Stimulated activated naive CD8-positive, alpha-beta T cell treated with anti-CD3 and anti-CD28 coated beads, Interleukin-15, Interleukin-2, amounts not matched to agents 100 U/mL and 50 U/mL, for 24 hours (primary cell): ENCODE data around the gene FBXL13.
"Not testable (repeated sequence)": the region's sequence is repeated elsewhere in the genome, so short reads cannot be mapped to it uniquely, and the experiment has no call there.

ENCODE experiments used
- ATAC-seq: fragments of 150-1000 bp; cut with Tn5 transposase; one replicate; pipeline ENCODE4 v1.10.0; 2021
- DNase-seq: peaks from one replicate; pipeline ENCODE4 v3.0.0; 2021

Gene FBXL13

DNA sequence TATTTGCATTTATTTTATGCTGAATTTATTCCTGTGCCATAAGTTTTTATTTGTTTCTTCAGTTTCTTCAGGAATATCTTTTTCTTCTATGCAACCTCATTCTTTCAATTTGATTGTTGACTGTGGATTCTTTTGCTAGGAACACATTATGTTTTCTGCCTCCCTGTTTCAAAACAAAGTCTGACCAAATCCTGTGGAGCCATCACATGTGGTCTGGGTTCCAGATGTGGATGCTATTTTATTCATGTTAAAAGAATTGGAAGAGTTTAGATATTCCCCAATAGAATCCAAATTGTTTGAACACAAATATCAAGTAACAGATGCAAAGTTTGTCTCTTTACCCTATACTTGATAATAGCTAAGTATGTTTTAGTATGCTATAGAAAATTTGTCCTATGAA is 218.6 kb downstream of the FBXL13 start:
- ATAC-seq, result no peak
- no peak for DNase-seq

DNA sequence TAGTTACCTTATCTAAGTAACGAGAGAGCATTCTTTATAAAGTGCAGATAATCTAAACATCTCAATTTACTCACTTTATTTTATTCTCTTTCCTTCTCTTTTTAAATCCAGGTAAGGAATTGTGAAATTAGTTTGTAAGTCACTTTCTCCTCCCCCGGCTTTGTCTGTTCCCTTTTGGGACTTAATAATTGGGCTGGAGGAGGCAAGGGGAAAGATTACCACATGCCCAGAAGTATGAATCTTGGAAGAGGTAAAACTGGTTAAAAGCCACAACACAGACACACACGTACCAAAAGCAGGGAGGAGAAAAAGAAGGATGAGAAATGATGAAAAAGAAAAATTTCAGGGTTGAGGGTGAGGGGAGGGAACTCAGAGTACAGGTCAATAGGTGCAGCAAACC is 225.1 kb downstream of the FBXL13 start:
- DNase-seq (no peak), ATAC-seq (no peak)

GRCh38 chr7:102849079-102849478 is 225.5 kb downstream of the FBXL13 start:
- no peak for DNase-seq
- ATAC-seq, result no peak

DNA sequence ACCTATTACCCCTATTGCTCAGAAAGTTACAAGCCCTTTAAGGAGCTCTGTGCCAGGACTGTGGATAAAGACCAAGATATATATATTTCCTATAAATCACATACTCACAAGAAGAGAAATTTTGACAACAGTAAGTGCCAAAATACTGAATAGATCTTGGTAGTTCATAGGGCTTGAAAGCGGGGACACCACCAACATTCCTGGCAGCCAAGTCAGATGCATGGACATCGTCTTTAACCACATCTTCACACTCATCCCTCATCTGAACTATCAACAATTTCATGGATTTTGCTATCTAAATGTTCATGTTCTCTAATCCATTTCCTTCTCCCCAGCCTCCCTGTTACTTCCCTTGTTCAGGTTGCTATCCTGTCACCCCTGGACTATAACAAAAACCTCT is 229.2 kb downstream of the FBXL13 start:
- DNase-seq (no peak), ATAC-seq (no peak)

- no peak for ATAC-seq
- no peak for DNase-seq
Measured at GRCh38 chr7:102843850-102844249, 230.7 kb downstream of the FBXL13 start.

DNA sequence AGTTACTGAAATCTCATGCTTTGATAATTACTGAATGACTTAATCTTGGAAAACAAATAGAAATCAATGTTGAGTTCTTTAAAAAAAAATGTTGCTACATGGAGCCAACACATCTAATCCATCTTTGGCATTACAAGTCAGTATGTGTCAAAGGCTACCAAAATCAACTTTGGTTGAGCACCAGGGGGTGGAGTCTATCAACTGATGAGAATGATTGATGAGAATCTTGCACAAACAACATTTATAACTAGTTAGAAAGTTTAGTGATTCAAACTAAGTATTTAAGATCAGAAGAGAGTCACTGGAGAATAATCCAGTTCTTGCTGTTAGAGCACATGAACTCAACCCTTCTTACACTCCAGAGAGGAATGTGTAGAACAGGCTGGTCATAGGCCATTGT is 232.3 kb downstream of the FBXL13 start:
- ATAC-seq (no peak), DNase-seq (no peak)

DNA sequence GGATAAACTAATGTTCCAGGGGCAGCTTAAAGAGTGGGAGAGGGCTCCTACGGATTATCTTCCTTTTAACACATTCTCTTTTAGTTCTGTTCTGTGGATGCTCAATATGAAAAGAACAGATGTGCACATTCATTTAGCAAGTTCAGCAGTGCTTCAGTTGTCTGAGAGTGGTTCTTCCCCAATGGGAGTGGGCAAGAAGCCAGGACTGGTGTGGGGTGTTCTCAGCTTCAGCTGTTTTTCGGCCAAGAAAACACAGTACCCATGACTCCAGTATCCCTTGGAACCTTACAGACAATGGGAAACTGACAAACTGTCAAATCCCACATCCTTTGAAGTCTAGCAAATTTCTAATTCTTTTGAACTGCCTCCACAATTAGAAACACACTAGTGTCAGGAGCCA is 233.3 kb downstream of the FBXL13 start:
- no peak for DNase-seq
- ATAC-seq, result no peak

- DNase-seq (no peak), ATAC-seq (no peak)
Measured at GRCh38 chr7:102840404-102840803, 234.2 kb downstream of the FBXL13 start.

- not testable (repeated sequence) for DNase-seq, ATAC-seq
Measured at GRCh38 chr7:102838572-102839101, 236.0 kb downstream of the FBXL13 start.

DNA sequence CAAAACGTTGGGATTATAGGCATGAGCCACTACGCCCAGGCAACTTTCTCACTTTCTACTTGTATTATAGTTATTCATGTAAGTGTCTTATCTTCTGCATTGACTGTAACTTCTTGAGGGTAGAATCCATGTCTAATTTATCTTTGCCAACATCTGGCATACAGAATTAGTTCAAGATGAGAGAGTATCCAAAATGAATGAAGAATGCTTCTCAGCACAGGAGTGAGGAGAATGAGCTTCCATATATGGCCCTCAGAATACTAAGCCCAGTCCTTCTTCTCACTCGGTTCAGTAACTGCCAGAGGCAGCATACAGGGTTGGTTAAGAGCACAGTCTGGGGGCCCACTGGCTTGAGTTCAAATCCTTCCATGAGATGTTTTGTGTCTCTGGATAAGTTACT is 236.8 kb downstream of the FBXL13 start:
- DNase-seq (no peak), ATAC-seq (no peak)

DNA sequence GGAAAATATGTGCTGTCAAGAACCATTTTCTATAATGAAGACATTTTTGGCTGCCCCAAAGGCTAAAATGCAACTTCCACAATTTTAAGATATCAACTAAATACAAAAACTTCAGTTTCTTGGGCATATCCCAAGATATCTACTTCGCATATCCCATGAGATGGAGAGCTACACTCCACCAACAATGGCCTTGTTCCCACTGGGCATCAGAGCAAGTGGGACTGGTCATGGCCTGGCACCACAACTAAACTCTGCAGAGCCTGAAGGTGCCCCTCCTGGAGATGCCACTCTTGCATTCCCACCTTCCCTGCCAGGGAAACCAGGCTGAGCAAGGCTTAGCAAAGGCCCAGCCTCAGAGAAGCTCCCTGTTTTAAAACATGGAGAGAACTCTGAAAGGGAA is 237.6 kb downstream of the FBXL13 start:
- DNase-seq (no peak), ATAC-seq (no peak)

GRCh38 chr7:102836191-102836919 is 238.2 kb downstream of the FBXL13 start:
- ATAC-seq, result no peak
- DNase-seq, result no peak

DNA sequence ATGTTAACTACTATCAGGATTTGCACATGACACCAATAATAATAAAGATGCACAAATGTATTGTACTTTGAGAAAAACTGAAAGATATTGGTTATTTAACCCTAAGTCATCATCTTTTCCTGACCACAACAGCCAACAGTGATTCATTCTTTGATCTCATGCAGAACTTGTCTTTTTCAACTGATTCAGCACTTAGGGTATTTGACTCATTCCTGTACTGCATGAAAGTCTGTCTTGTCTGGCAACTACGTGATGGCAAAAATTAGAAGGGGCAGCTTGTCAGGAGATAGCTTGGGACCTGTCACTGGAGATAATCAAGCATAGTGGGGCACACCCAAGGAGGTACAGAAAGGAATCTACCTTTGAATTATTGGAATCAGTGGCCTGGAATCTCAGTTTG is 239.6 kb downstream of the FBXL13 start:
- DNase-seq (peak; percentile 18), ATAC-seq (peak; percentile 96)

- DNase-seq (no peak), ATAC-seq (no peak)
Measured at GRCh38 chr7:102834466-102834865, 240.1 kb downstream of the FBXL13 start.

GRCh38 chr7:102833343-102833742 is 241.3 kb downstream of the FBXL13 start:
- no peak for DNase-seq
- no peak for ATAC-seq

DNA sequence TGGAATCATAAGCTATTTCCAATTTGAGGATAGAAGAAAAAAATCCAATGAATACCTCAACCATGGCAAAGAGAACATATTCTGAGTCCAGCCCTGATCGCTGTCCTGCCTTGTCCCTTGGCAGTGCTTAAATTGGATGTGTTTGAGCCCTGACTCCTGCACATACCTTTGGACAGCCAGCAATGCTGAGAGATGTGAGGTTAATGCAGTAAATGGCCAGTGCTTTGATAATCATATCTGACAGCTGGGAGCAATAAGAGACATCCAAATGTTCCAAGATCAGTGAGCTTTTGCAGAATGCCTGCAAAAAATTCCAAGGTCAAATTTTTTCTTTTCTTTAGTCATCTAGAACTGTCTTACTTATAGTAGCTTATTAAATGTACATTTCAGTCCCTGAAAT is 241.9 kb downstream of the FBXL13 start:
- ATAC-seq (no peak), DNase-seq (no peak)

DNA sequence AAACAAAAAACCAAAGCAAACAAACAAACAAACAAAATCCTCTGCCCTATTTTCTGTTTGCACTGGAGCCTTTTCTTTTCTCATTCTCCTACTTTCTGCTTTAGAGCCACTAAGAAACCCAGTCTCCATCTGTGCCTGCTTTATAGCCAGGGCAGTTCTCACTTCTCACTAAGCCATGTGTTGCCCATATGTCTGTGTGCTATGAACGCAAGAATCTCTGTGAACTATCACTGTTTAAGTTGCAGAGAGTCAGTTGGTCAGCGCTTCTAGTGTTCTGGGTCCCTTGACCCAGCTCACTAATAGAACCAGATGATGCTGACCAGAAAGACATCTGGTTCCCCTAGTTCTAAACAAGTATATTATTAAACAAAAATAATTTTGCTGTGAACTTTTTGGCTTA is 244.4 kb downstream of the FBXL13 start:
- no peak for ATAC-seq

GRCh38 chr7:102829075-102829474 is 245.5 kb downstream of the FBXL13 start:
- no peak for ATAC-seq
- DNase-seq, result no peak

More for the DNA sequence above, 244.4 kb downstream of the FBXL13 start:
- no peak for DNase-seq

- ATAC-seq (no peak), DNase-seq (no peak)
Measured at GRCh38 chr7:102828286-102828685, 246.3 kb downstream of the FBXL13 start.

DNA sequence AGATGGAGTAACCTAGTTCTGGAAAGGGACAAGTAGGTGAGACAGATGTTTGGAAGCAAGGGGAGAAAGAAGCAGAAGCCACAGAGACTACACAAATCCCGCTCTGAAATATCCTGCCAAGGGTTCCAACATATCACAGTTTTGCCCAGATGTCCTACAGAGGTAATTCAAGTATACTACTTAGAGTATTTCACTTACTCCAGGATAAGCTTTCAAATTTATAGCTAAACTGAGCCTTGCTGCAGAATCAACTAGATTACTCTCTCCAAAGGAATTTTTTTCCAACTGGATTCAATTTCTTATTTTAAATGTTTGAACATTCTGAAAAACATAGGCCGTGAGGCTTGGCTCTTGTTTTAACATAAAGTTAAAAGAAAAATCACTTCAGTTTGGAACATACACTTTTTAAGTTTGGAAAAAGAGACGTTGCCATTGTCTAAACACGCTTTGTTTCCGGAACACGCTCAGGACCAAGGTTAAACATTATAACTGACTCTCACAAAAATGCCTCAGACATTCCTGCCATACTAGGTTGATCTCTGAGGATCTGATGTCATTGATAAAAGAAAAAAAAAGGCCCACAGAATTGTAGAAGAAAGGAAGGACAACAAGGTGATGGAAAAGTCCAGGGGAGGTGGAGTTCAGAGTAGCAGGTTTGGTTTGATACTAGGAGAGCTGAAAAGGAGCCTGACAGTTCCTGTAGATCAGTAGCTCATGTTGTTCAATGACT is 251.0 kb downstream of the FBXL13 start:
- ATAC-seq (no peak), DNase-seq (no peak)

DNA sequence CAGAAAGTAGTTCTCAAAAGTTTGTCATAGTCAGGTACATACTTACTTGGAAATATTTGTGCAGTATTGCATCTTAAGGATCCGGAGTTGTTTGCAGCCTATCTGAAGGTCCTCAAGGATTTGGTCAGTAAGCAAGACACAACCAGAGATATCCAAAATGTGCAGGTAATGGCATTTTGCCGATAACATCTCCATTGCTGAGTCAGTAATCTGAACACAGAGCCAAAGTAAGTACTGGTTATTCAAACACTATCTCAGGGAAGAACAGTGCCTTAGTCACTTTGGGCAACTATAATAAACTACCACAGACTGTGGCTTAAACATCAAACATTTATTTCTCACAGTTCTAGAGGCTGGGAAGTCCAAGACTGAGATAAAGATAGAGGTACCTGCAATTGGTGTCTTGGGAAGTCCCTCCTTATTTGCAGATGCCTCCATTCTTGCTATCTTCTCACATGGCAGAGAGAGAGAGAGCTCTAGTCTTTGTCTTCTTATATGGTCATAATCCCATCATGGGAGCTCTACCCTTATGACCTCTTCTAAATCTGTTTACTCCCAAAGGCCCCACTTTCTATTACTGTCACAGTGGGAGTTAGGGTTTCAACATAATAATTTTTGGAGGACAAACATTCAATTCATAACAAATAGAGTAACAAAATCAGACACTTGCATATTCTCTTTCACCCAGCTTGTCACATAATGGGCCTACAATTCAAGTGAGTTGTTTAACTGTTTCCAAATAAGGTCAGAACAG is 252.4 kb downstream of the FBXL13 start:
- DNase-seq (no peak), ATAC-seq (no peak)

GRCh38 chr7:102819151-102819550 is 255.4 kb downstream of the FBXL13 start:
- DNase-seq (no peak), ATAC-seq (no peak)
